ENCODE data around the gene ITIH1.
"Not testable (repeated sequence)": the region's sequence is repeated elsewhere in the genome, so short reads cannot be mapped to it uniquely, and the experiment has no call there.

The ITIH1 gene

GRCh38 chr3:52777127-52777958, at the start of gene ITIH1:
TSS of gene ITIH1 (plus strand) at chr3:52777599. CDS start at chr3:52777616, 17 bp downstream.
- DNase-seq: no peak

- not testable (repeated sequence) for DNase-seq
Observed at GRCh38 chr3:52728753-52729152, 48.6 kb upstream of the ITIH1 start.

GRCh38 chr3:52730681-52731080, 46.7 kb upstream of the ITIH1 start:
- no peak for DNase-seq

GRCh38 chr3:52731590-52731989, 45.8 kb upstream of the ITIH1 start:
- DNase-seq: no peak

GRCh38 chr3:52733256-52733891, 44.0 kb upstream of the ITIH1 start:
- DNase-seq: no peak

GRCh38 chr3:52739730-52740129, 37.7 kb upstream of the ITIH1 start:
- no peak for DNase-seq

GRCh38 chr3:52742418-52743041, 34.9 kb upstream of the ITIH1 start:
- DNase-seq: peak; percentile 60

- no peak for DNase-seq
Observed at GRCh38 chr3:52743152-52743551, 34.2 kb upstream of the ITIH1 start.

- no peak for DNase-seq
Observed at GRCh38 chr3:52743721-52744120, 33.7 kb upstream of the ITIH1 start.

- peak; percentile 30 for DNase-seq
Observed at GRCh38 chr3:52752045-52752660, 25.2 kb upstream of the ITIH1 start.

- DNase-seq: no peak
Observed at GRCh38 chr3:52754373-52754772, 23.0 kb upstream of the ITIH1 start.

- no peak for DNase-seq
Observed at GRCh38 chr3:52756141-52756540, 21.3 kb upstream of the ITIH1 start.

GRCh38 chr3:52763466-52763865, 13.9 kb upstream of the ITIH1 start:
- DNase-seq: no peak

- DNase-seq: peak; percentile 27
Observed at GRCh38 chr3:52769786-52770455, 7.5 kb upstream of the ITIH1 start.

- DNase-seq: peak; percentile 97
Observed at GRCh38 chr3:52770496-52771333, 6.7 kb upstream of the ITIH1 start, which contains the start of gene NEK4. TSS of gene NEK4 (minus strand) at chr3:52770940. CDS start at chr3:52770746, 194 bp downstream.

- DNase-seq: no peak
Observed at GRCh38 chr3:52771334-52771681, 6.1 kb upstream of the ITIH1 start.

- DNase-seq: no peak
Observed at GRCh38 chr3:52771702-52772101, 5.7 kb upstream of the ITIH1 start.

GRCh38 chr3:52773361-52774065, 3.9 kb upstream of the ITIH1 start:
- no peak for DNase-seq

GRCh38 chr3:52774066-52774713, 3.2 kb upstream of the ITIH1 start:
- DNase-seq: no peak

All from OCI-M1 (cell line).